OCI-LY7 (cell line): ENCODE data around the gene HIGD2A. TPM values are rescaled to one million over a fixed set of nuclear protein-coding genes. Genes with fewer than 3 reads are reported as not detected.

Experiments
- BruUV-seq: library from RNA; stranded (reverse); fragments of 400-500 nt; replicated peaks from 2 replicates; lab custom pipeline; 2021; lab: Mats Ljungman, UMichigan
- CTCF ChIA-PET: fragments of 300-600 bp; sonication (Branson Sonifier 250); formaldehyde crosslinking; loops from one replicate; lab custom pipeline; 2022; ENCODE audit warnings: antibody characterized with exemption; ENCODE audit not compliant: unreplicated experiment; lab: Charles Lee
- POLR2A ChIA-PET: fragments of 300-600 bp; sonication (Branson Sonifier 250); formaldehyde crosslinking; loops from one replicate; lab custom pipeline; 2022; ENCODE audit warnings: antibody characterized with exemption; lab: Charles Lee
- DNase-seq: peaks from one replicate; pipeline ENCODE4 v3.0.0-alpha.2; 2015; ENCODE audit warnings: low spot score
- H2AFZ ChIP-seq: fragments of 200-600 bp; sonication (generic), shearing (Covaris generic); 2 replicates; pipeline ENCODE4 v1.6.1; 2014; ENCODE audit warnings: mild to moderate bottlenecking, antibody characterized with exemption, low read length, moderate library complexity
- H3K27ac ChIP-seq: fragments of 200-600 bp; sonication (generic); 2 replicates; pipeline ENCODE4 v1.5.1; 2014; ENCODE audit warnings: mixed run types, low read depth, mild to moderate bottlenecking, moderate library complexity, low read length, inconsistent platforms; ENCODE audit not compliant: poor library complexity, severe bottlenecking
- H3K36me3 ChIP-seq: fragments of 200-600 bp; sonication (generic); 2 replicates; pipeline ENCODE4 v1.6.1; 2014; ENCODE audit warnings: mild to moderate bottlenecking, antibody characterized with exemption, low read length, moderate library complexity, mixed read lengths; ENCODE audit not compliant: insufficient read depth
- H3K4me1 ChIP-seq: fragments of 200-600 bp; sonication (generic); 2 replicates; pipeline ENCODE4 v1.5.1; 2014; ENCODE audit warnings: mild to moderate bottlenecking, low read length; ENCODE audit not compliant: insufficient read depth, poor library complexity, severe bottlenecking
- H3K4me2 ChIP-seq: fragments of 200-600 bp; sonication (generic); 2 replicates; pipeline ENCODE4 v1.6.1; 2014; ENCODE audit warnings: mild to moderate bottlenecking, low read length
- H3K4me3 ChIP-seq: fragments of 200-600 bp; sonication (generic); 2 replicates; pipeline ENCODE4 v1.5.1; 2014; ENCODE audit warnings: mild to moderate bottlenecking, low read depth, low read length; ENCODE audit not compliant: poor library complexity, severe bottlenecking
- H3K79me2 ChIP-seq: fragments of 200-600 bp; sonication (generic); 2 replicates; pipeline ENCODE4 v1.6.1; 2016; ENCODE audit warnings: low read depth, mild to moderate bottlenecking, low read length, moderate library complexity, mixed read lengths; ENCODE audit not compliant: insufficient read depth
- H3K9me2 ChIP-seq: fragments of 200-600 bp; sonication (generic); 2 replicates; pipeline ENCODE4 v1.6.1; 2016; ENCODE audit warnings: mild to moderate bottlenecking, low read length, mixed read lengths; ENCODE audit not compliant: insufficient read depth
- H3K9me3 ChIP-seq: fragments of 200-600 bp; sonication (generic); 2 replicates; pipeline ENCODE4 v1.6.1; 2014; ENCODE audit warnings: mild to moderate bottlenecking, mixed run types, low read length, mixed read lengths
- H4K20me1 ChIP-seq: fragments of 200-600 bp; sonication (generic); 2 replicates; pipeline ENCODE4 v1.6.1; 2014; ENCODE audit warnings: mild to moderate bottlenecking, antibody characterized with exemption, low read length, moderate library complexity, mixed read lengths; ENCODE audit not compliant: insufficient read depth
- EZH2phosphoT487 ChIP-seq: fragments of 200-600 bp; sonication (generic); IDR thresholded peaks from 2 replicates; pipeline ENCODE4 v1.6.1; 2018; ENCODE audit warnings: low read depth, borderline replicate concordance, mild to moderate bottlenecking, mixed run types, antibody characterized with exemption, low read length, moderate library complexity, mixed read lengths
- intact Hi-C: fragments of 100-400 bp; cut with micrococcal nuclease; formaldehyde crosslinking; loops from one replicate; pipeline ENCODE4 v1.10.0; 2022; ENCODE audit not compliant: unreplicated experiment
- total RNA-seq, 2 experiments: library from RNA; depleted of rRNA in 1 of 2; stranded (reverse); fragments of >200 nt in 1 of 2; shearing (Covaris generic) in 1 of 2; gene quantifications; 2 replicates each; pipeline ENCODE4 v1.2.3, GENCODE V29; 2014 to 2022
- TF ChIP-seq, protein P1 (sequence below): fragments of 200-600 bp; sonication (generic); conservative IDR thresholded peaks from 2 replicates; pipeline ENCODE4 v1.5.1; 2014; ENCODE audit warnings: mild to moderate bottlenecking, antibody characterized with exemption, low read length, moderate library complexity, mixed read lengths

The HIGD2A gene
- total RNA-seq, 2 experiments from 2014 or later = 145 to 223 TPM

GRCh38 chr5:176371621-176372539 lies 16.7 kb upstream of the HIGD2A start:
- Histone ChIP-seq H3K9me3 (no peaks in the 10 kb centered on the region), H3K9me2 (no peaks in the 10 kb centered on the region), H3K4me1 (peaks cover 3% of the 10 kb centered on the region), H3K27ac (no peak overlapping the region), H2AFZ (no peak overlapping the region), H3K4me3 (no peak overlapping the region), H4K20me1 (no peaks in the 10 kb centered on the region; the same call in 1 of the 2 replicates), H3K79me2 (no peaks in the 10 kb centered on the region), H3K4me2 (no peak overlapping the region), H3K36me3 (no peaks in the 10 kb centered on the region)
- POLR2A ChIA-PET = interaction anchor here (1.0 to 1.4 kb wide), 2 partner anchors 9 to 10 kb away, joined by 3 to 6 read pairs; partner anchors contain the start of gene KIAA1191
- CTCF ChIA-PET = no interaction called here
- DNase-seq = no peak
- BruUV-seq = no TSS peak
- TF ChIP-seq, protein P1, sequence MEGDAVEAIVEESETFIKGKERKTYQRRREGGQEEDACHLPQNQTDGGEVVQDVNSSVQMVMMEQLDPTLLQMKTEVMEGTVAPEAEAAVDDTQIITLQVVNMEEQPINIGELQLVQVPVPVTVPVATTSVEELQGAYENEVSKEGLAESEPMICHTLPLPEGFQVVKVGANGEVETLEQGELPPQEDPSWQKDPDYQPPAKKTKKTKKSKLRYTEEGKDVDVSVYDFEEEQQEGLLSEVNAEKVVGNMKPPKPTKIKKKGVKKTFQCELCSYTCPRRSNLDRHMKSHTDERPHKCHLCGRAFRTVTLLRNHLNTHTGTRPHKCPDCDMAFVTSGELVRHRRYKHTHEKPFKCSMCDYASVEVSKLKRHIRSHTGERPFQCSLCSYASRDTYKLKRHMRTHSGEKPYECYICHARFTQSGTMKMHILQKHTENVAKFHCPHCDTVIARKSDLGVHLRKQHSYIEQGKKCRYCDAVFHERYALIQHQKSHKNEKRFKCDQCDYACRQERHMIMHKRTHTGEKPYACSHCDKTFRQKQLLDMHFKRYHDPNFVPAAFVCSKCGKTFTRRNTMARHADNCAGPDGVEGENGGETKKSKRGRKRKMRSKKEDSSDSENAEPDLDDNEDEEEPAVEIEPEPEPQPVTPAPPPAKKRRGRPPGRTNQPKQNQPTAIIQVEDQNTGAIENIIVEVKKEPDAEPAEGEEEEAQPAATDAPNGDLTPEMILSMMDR = no peak
- no peak for TF ChIP-seq EZH2phosphoT487
- intact Hi-C loops = no loop called here

DNA sequence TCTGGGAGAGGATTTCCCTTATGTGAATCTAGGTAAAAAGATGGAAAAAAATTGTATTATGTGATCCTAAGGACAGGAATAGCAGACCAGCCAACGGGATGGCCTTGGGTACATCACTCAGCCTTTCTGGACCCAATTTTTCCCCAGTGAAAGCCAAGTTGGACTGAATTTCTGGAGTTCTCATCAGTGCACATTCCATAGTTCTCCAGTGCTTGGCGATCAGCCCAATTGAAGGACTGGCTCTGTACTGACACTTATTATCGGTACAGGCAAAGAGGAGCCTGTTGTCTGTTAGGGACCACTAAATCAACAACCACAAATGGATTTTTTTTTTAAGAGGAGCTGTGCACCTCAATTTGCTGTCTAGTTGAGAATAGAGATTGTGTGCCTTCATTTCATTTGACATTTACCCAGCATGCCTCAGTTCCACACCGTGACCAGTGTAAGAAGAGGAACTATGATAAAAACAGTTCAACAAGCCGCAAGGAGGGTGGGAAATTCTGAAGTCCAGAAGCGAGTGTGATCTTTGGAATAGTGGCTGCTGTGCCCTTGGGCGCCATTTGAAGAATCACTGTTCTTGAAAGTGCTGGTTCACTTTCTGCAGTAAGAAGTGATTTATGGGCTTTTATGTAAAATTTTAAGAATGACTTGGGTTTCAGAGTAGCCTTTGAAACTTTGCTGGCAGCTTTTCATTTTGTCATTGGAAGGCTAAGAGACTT lies 15.3 kb upstream of the HIGD2A start:
- TF ChIP-seq, protein P1 = no peak
- TF ChIP-seq EZH2phosphoT487 = no peak
- Histone ChIP-seq H3K27ac (no peak overlapping the region), H4K20me1 (no peaks in the 10 kb centered on the region; the same call in 1 of the 2 replicates), H3K4me3 (no peak overlapping the region), H2AFZ (no peak overlapping the region), H3K9me2 (no peaks in the 10 kb centered on the region), H3K4me2 (no peak overlapping the region), H3K4me1 (peaks cover 3% of the 10 kb centered on the region), H3K9me3 (no peaks in the 10 kb centered on the region), H3K36me3 (no peaks in the 10 kb centered on the region), H3K79me2 (no peaks in the 10 kb centered on the region)
- POLR2A ChIA-PET = interaction anchor here (0.6 to 1.4 kb wide), 3 partner anchors 8 to 555 kb away, joined by 3 to 6 read pairs (median 5); partner anchors contain the start of gene KIAA1191
- CTCF ChIA-PET = no interaction called here
- intact Hi-C loops = no loop called here
- no TSS peak for BruUV-seq
- DNase-seq = no peak
